ENCODE results near the gene TRIP6. TPM values are rescaled to one million over a fixed set of nuclear protein-coding genes. Genes with fewer than 3 reads are reported as not detected.

Gene TRIP6
- total RNA-seq, 4 donors from 2014 or later: 60.2 to 89.9 (median 81.2) TPM

GRCh38 chr7:100860702-100861615 lies 6.2 kb upstream of the TRIP6 start:
- Histone ChIP-seq H3K36me3 (peaks cover 19 to 81% (median 43%) of the 10 kb centered on the region in 4 donors), H3K27ac (replicated peaks in 1 of 4) (no peak overlapping the region), H3K4me1 (peaks cover 4 to 16% (median 13%) of the 10 kb centered on the region in 4 donors), H3K27me3 (no peaks in the 10 kb centered on the region), H3K9me3 (no peaks in the 10 kb centered on the region), H3K4me3 (no peak overlapping the region)
- TF ChIP-seq POLR2A (IDR thresholded peaks at IDR 0.05; ENCODE audit: low read depth) (no peak), POLR2AphosphoS5 (IDR thresholded peaks at IDR 0.05) (no peak), EP300 (IDR thresholded peaks at IDR 0.05) (no peak), CTCF (IDR thresholded peaks at IDR 0.05) (no peak)
- DNase-seq (ENCODE audit: extremely low spot score): no peak
- 97% methylated on average over 14 of the region's 18 CpGs for WGBS
- intact Hi-C loops (cut with DNase I): no loop called here

GRCh38 chr7:100861616-100861985 lies 5.6 kb upstream of the TRIP6 start:
- WGBS: 94% methylated on average over 13 of the region's 14 CpGs
- Histone ChIP-seq H3K4me3 (no peak overlapping the region), H3K4me1 (peaks cover 10 to 22% (median 19%) of the 10 kb centered on the region in 4 donors), H3K9me3 (no peaks in the 10 kb centered on the region), H3K27ac (replicated peaks in 1 of 4) (no peak overlapping the region), H3K36me3 (peaks cover 19 to 75% (median 42%) of the 10 kb centered on the region in 4 donors), H3K27me3 (no peaks in the 10 kb centered on the region)
- intact Hi-C loops (cut with DNase I): no loop called here
- DNase-seq (ENCODE audit: extremely low spot score): no peak
- no peak for TF ChIP-seq POLR2AphosphoS5 (IDR thresholded peaks at IDR 0.05)
- TF ChIP-seq POLR2A (IDR thresholded peaks at IDR 0.05; ENCODE audit: low read depth): no peak
- no peak for TF ChIP-seq EP300 (IDR thresholded peaks at IDR 0.05)
- TF ChIP-seq CTCF (IDR thresholded peaks at IDR 0.05): no peak

- Histone ChIP-seq H3K27ac (replicated peaks in 1 of 4) (no peak overlapping the region), H3K4me3 (no peak overlapping the region), H3K4me1 (peaks cover 24 to 40% (median 35%) of the 10 kb centered on the region in 4 donors), H3K9me3 (no peaks in the 10 kb centered on the region), H3K27me3 (no peaks in the 10 kb centered on the region), H3K36me3 (peaks cover 19 to 59% (median 40%) of the 10 kb centered on the region in 4 donors)
- no peak for TF ChIP-seq CTCF (IDR thresholded peaks at IDR 0.05)
- no peak for TF ChIP-seq EP300 (IDR thresholded peaks at IDR 0.05)
- TF ChIP-seq POLR2A (IDR thresholded peaks at IDR 0.05; ENCODE audit: low read depth): no peak
- no peak for TF ChIP-seq POLR2AphosphoS5 (IDR thresholded peaks at IDR 0.05)
- WGBS: 74% methylated on average over 10 of the region's 10 CpGs
- intact Hi-C loops (cut with DNase I): no loop called here
- DNase-seq (ENCODE audit: extremely low spot score): no peak
Observed at GRCh38 chr7:100863406-100863950, 3.7 kb upstream of the TRIP6 start.

- intact Hi-C loops (cut with DNase I): no loop called here
Observed at GRCh38 chr7:100864263-100864845, 2.8 kb upstream of the TRIP6 start.

More at GRCh38 chr7:100864263-100864845, 2.8 kb upstream of the TRIP6 start:
- Histone ChIP-seq H3K9me3 (no peaks in the 10 kb centered on the region), H3K4me3 (no peak overlapping the region), H3K27me3 (no peaks in the 10 kb centered on the region), H3K4me1 (peaks cover 30 to 48% (median 43%) of the 10 kb centered on the region in 4 donors), H3K27ac (replicated peaks in 1 of 4) (no peak overlapping the region), H3K36me3 (peaks cover 19 to 56% (median 34%) of the 10 kb centered on the region in 4 donors)
- TF ChIP-seq EP300 (IDR thresholded peaks at IDR 0.05) (no peak), CTCF (IDR thresholded peaks at IDR 0.05) (no peak), POLR2AphosphoS5 (IDR thresholded peaks at IDR 0.05) (no peak)
- WGBS: 94% methylated on average over 8 of the region's 12 CpGs
- DNase-seq (ENCODE audit: extremely low spot score): no peak

All from esophagus muscularis mucosa (tissue), 4 donors.